ENCODE results near the gene SOS1. TPM values are rescaled to one million over a fixed set of nuclear protein-coding genes. Genes with fewer than 3 reads are reported as not detected.
A peak's percentile ranks its signal among the peaks of the same experiment; 100 is the strongest.

Gene SOS1
- total RNA-seq, 4 donors from 2014 or later = 48.6 to 64.2 (median 58.6) TPM

- no peak for TF ChIP-seq POLR2A (IDR thresholded peaks at IDR 0.05)
- no peak for TF ChIP-seq CTCF (IDR thresholded peaks at IDR 0.05)
- peak; percentile 30 for TF ChIP-seq POLR2AphosphoS5 (IDR thresholded peaks at IDR 0.05)
- TF ChIP-seq EP300 (IDR thresholded peaks at IDR 0.05) = no peak
Observed at GRCh38 chr2:38997781-38998180, 123.1 kb downstream of the SOS1 start.

DNA sequence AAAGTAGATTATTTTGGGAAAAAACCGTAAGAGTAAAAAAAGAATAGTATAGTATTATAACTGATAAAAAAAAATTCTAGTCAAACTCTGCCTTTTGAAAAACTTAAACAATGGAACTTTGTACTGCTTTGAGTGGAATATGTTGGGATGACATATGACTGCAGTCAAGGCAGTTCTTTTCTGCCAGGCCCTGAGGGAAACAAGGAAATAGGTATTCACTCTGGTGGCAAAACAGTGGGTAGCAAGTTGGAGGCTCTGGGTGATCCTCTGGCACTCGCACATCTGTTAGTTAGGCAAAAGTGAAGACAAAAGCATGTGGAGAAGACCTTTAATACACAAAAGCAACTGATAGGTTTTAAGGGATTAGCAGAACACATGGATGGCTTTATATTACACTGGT is 129.0 kb downstream of the SOS1 start:
- ATAC-seq = no peak
- H3K27me3 ChIP-seq = no peaks in the 10 kb centered on the region
- H3K4me3 ChIP-seq = no peak overlapping the region
- H3K4me1 ChIP-seq = no peaks in the 10 kb centered on the region
- WGBS, 2 donors (ENCODE audit: low coverage in 1 of 2) = 53 to 59% methylated on average over 2 of the region's 2 CpGs
- H3K36me3 ChIP-seq = peaks cover 0 to 65% of the 10 kb centered on the region in 2 donors
- no peak overlapping the region for H3K27ac ChIP-seq
- no peaks in the 10 kb centered on the region for H3K9me3 ChIP-seq
- TF ChIP-seq EP300 (IDR thresholded peaks at IDR 0.05) = no peak
- no peak for TF ChIP-seq POLR2AphosphoS5 (IDR thresholded peaks at IDR 0.05)
- no peak for TF ChIP-seq CTCF (IDR thresholded peaks at IDR 0.05)

More at GRCh38 chr2:38997781-38998180, 123.1 kb downstream of the SOS1 start:
- 37 to 40% methylated on average over 4 of the region's 4 CpGs for WGBS, 2 donors (ENCODE audit: low coverage in 1 of 2)
- Histone ChIP-seq H3K36me3 (peaks cover 0 to 88% of the 10 kb centered on the region in 2 donors), H3K27ac (no peak overlapping the region), H3K4me3 (no peak overlapping the region), H3K4me1 (peaks cover 0 to 6% (median 0%) of the 10 kb centered on the region in 3 donors), H3K27me3 (no peaks in the 10 kb centered on the region), H3K9me3 (no peaks in the 10 kb centered on the region)
- peak; percentile 63 for ATAC-seq

DNA sequence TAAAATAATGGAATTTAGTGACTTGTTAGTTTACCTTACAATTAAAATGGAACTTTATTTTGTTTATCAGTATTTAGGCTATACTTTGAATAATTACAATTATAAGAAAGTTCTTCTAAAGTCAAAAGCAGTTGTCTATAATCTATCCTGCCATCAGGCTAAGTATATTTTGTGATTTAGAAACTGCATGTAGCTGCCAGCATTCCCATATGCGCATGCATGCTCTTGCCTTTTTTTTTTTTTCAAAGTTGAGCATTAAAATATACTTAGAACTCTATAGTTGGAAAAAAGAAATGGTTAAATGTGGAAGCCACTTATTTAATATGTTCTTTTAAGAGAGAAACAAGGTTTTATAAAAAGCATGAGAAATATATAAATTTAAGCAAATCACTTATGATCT is 132.1 kb downstream of the SOS1 start:
- Histone ChIP-seq H3K27me3 (no peaks in the 10 kb centered on the region), H3K4me1 (no peaks in the 10 kb centered on the region), H3K9me3 (no peaks in the 10 kb centered on the region), H3K4me3 (no peak overlapping the region), H3K27ac (no peak overlapping the region), H3K36me3 (peaks cover 0 to 69% of the 10 kb centered on the region in 2 donors)
- no peak for ATAC-seq
- 100% methylated on average over 1 of the region's 1 CpG for WGBS, 2 donors (ENCODE audit: low coverage in 1 of 2)
- TF ChIP-seq CTCF (IDR thresholded peaks at IDR 0.05) (no peak), EP300 (IDR thresholded peaks at IDR 0.05) (no peak), POLR2A (IDR thresholded peaks at IDR 0.05) (no peak), POLR2AphosphoS5 (IDR thresholded peaks at IDR 0.05) (no peak)

DNA sequence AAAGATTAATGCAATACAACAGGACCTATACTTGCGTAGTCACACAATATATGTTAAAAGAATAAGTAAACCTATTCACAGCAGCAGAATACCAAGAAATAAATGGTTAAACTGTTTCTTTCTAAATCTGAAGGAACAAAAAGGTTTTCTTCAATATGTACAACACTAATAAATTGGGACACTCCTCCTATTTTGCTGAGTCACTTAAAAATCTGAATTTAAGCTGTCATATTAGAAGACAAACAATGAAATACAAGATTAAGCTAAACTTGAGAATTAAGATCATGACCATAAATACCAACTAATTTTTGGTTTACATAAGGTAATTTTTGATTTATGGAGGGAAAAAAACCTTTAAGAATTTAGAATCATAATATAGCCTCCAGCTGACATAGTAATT is 138.4 kb downstream of the SOS1 start:
- 96 to 100% methylated on average over 1 of the region's 1 CpG for WGBS, 2 donors (ENCODE audit: low coverage in 1 of 2)
- no peak overlapping the region for H3K4me3 ChIP-seq
- H3K27me3 ChIP-seq = no peaks in the 10 kb centered on the region
- peaks cover 0 to 2% (median 0%) of the 10 kb centered on the region in 3 donors for H3K4me1 ChIP-seq
- H3K9me3 ChIP-seq = no peaks in the 10 kb centered on the region
- no peak overlapping the region for H3K27ac ChIP-seq
- no peak for ATAC-seq
- peaks cover 0 to 44% of the 10 kb centered on the region in 2 donors for H3K36me3 ChIP-seq
- no peak for TF ChIP-seq POLR2AphosphoS5 (IDR thresholded peaks at IDR 0.05)
- no peak for TF ChIP-seq EP300 (IDR thresholded peaks at IDR 0.05)
- no peak for TF ChIP-seq POLR2A (IDR thresholded peaks at IDR 0.05)
- TF ChIP-seq CTCF (IDR thresholded peaks at IDR 0.05) = no peak

GRCh38 chr2:38981670-38982357 is 139.0 kb downstream of the SOS1 start:
- ATAC-seq = no peak
- Histone ChIP-seq H3K9me3 (no peaks in the 10 kb centered on the region), H3K4me3 (no peak overlapping the region), H3K27ac (no peak overlapping the region), H3K27me3 (no peaks in the 10 kb centered on the region), H3K36me3 (peaks cover 0 to 39% of the 10 kb centered on the region in 2 donors), H3K4me1 (peaks cover 0 to 2% (median 0%) of the 10 kb centered on the region in 3 donors)
- TF ChIP-seq EP300 (IDR thresholded peaks at IDR 0.05) (no peak), POLR2A (IDR thresholded peaks at IDR 0.05) (no peak), CTCF (IDR thresholded peaks at IDR 0.05) (no peak), POLR2AphosphoS5 (IDR thresholded peaks at IDR 0.05) (no peak)
- 87 to 96% methylated on average over 8 of the region's 8 CpGs for WGBS, 2 donors (ENCODE audit: low coverage in 1 of 2)

Measured in gastroesophageal sphincter (tissue), 4 donors.